GM10248 (cell line): Measurements from ENCODE around the gene CACNA1I.

Source experiments
- CTCF ChIA-PET: fragments of 300-600 bp; sonication (Branson Sonifier 250); formaldehyde crosslinking; extraction: SDS; loops from one replicate; lab custom pipeline; 2021; ENCODE audit warnings: antibody characterized with exemption; lab: Yijun Ruan, JAX
- POLR2A ChIA-PET: fragments of 350-650 bp; sonication (Branson Sonifier 250); formaldehyde crosslinking; extraction: SDS; loops from one replicate; lab custom pipeline; 2020; ENCODE audit warnings: antibody characterized with exemption; lab: Yijun Ruan, JAX
- DNase-seq: peaks from one replicate; pipeline ENCODE4 v3.0.0; 2012; ENCODE audit errors: extremely low spot score
- TF ChIP-seq, protein P1 (sequence below): IDR thresholded peaks from 2 replicates; pipeline ENCODE4 v1.5.1; 2012; ENCODE audit warnings: mild to moderate bottlenecking, low read depth; ENCODE audit errors: extremely low read depth, missing control alignments, control extremely low read depth

The CACNA1I gene

GRCh38 chr22:39647836-39648629, 77.5 kb downstream of the CACNA1I start:
- TF ChIP-seq, protein P1, sequence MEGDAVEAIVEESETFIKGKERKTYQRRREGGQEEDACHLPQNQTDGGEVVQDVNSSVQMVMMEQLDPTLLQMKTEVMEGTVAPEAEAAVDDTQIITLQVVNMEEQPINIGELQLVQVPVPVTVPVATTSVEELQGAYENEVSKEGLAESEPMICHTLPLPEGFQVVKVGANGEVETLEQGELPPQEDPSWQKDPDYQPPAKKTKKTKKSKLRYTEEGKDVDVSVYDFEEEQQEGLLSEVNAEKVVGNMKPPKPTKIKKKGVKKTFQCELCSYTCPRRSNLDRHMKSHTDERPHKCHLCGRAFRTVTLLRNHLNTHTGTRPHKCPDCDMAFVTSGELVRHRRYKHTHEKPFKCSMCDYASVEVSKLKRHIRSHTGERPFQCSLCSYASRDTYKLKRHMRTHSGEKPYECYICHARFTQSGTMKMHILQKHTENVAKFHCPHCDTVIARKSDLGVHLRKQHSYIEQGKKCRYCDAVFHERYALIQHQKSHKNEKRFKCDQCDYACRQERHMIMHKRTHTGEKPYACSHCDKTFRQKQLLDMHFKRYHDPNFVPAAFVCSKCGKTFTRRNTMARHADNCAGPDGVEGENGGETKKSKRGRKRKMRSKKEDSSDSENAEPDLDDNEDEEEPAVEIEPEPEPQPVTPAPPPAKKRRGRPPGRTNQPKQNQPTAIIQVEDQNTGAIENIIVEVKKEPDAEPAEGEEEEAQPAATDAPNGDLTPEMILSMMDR: no peak
- CTCF ChIA-PET: no interaction called here
- DNase-seq: no peak
- POLR2A ChIA-PET: no interaction called here

DNA sequence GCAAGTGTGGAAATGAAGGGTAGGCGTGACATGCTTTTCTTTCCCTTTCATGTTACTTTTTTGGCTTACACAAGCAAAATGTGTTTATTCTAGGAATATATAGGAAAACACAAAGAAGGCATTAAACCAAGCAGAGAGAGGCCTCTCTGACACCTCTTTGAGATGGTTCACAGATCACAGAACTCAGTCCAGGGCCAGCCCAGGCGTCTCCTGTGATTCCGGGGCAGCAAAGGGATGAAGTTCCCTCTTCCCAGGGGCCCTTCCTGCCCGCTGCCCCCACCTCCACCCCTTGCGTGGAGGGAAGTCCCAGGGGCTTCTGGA, 78.0 kb downstream of the CACNA1I start:
- CTCF ChIA-PET: interaction anchor here (1.2 kb wide), 1 partner anchor 26 kb away, joined by 3 read pairs; no protein-coding TSS in a partner anchor
- TF ChIP-seq, protein P1: no peak
- no peak for DNase-seq
- POLR2A ChIA-PET: no interaction called here

- ChIA-PET POLR2A (no interaction called here), CTCF (interaction anchor here (1.2 kb wide), 1 partner anchor 27 kb away, joined by 3 read pairs; no protein-coding TSS in a partner anchor)
- TF ChIP-seq, protein P1: no peak
- no peak for DNase-seq
These were observed 79.0 kb downstream of the CACNA1I start for GRCh38 chr22:39649500-39650089.

DNA sequence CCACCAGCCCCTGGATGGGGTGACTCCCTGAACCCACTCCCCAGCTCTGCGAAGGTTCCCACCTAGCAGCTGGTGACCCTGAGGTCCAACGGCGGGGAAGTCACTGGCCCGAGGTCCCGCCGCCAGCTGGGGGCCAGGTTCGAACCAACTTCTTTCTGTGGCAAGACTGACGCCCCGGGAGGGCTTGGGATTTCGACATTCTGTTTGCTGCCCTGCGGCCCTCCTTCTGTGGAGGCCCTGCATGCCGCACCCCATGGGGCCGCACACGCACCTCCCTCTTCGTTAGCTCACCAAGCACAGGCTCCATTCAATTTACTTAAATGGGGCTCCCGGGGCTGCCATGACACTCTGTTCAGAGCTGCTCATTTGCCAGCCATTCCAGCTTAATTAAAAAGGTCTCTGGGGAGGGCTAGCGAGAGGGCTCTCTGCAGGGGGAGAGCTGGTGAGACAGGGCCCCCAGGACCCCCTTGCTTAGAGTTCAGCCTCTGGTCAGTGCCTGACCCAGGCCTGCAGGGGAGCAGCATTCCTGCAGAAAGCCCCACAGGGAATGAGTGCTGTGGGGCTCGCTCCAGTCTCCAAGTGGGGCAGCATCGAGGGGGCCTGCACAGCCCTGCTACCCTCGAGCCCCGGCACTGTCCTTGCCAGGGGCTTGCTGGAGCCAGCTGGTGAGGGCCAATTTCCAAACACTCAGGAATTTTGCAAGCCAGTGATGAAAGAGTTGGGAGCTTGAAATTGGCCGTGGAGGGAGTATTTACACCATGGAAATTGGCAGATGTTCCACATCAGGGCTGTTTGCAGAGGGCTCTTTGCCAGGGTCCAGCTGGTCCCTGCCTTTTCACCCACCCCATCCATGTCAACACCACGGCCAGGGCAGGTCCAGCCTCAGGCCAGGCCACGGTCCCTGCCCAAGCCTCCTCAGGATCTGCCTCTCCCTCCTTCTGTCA, 80.8 kb downstream of the CACNA1I start:
- DNase-seq: no peak
- ChIA-PET CTCF (no interaction called here), POLR2A (no interaction called here)
- TF ChIP-seq, protein P1: no peak

- DNase-seq: no peak
- CTCF ChIA-PET: no interaction called here
- POLR2A ChIA-PET: no interaction called here
- TF ChIP-seq, protein P1: no peak
These were observed 82.6 kb downstream of the CACNA1I start for GRCh38 chr22:39652990-39653786.

DNA sequence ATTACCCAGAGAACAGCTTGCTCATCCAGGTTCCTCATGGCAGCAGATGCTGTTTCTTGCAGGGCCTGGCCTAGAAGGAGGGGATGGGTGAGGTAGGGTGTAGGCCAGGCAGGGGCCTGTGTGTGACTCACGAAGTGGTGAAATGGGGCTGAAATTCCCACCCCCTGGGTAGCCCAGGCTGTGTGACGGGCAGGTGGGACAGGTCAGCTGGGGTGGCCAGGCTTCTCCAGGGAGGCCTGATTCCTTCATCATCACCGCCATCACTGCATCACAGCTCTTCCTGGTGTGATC, 83.2 kb downstream of the CACNA1I start:
- TF ChIP-seq, protein P1: no peak
- DNase-seq: no peak
- ChIA-PET CTCF (no interaction called here), POLR2A (no interaction called here)
